NCI-H2107 treated with DMSO at 0.1 percent for 48 hours (cell line): Measurements from ENCODE around the gene USP20.
A peak's percentile ranks its signal among the peaks of the same experiment; 100 is the strongest.
"Not testable (repeated sequence)": the region's sequence is repeated elsewhere in the genome, so short reads cannot be mapped to it uniquely, and the experiment has no call there.

Experiments
- DNase-seq: peaks from one replicate; lab custom pipeline; 2025; ENCODE audit not compliant: unreplicated experiment; lab: John Stamatoyannopoulos, UW

Gene USP20

DNA sequence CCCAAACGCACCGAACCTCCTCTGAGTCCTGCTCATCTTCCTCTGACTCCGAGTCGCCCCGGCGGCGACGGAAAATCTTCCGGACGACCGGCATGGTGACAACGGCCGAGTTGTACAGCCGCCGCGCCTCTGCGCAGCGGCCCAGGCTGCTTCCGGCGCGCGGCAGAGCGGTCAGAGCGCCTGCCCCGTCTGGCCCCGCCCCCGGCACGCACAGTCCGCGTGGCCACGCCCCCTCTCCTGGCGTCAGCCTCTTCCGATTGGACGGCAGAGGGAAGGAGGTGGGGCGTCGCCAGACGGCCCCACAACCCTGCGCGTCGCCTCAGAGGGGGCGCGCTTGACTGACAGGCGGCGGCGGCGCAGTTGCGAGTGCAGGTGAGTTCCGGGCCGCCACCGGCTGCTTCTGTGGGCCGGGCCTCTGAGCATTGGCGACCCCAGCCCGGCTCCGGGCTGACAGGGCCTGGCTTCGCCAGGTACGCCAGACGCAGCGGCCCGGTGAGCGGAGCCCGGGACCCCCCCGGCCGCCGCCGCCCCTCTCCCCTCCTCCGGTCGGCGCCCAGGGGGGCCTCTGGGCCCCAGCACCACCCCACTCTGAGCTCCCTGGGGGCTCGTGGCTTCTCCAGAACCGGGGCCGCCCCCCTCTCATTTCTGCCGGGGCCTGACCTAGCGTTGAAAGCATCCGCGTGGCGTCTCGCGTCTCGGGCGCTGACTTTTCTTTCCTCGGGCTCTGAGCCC, at the start of gene USP20, which contains the start of gene C9orf78:
USP20 (plus strand) TSS at position 331 of the 732 bp plus-strand sequence. CDS start 17,098 bp downstream, outside the sequence.
C9orf78 (minus strand) TSS at position 148 of the 732 bp plus-strand sequence; CDS start at position 94, 54 bp downstream.
- DNase-seq = peak; percentile 76

DNA sequence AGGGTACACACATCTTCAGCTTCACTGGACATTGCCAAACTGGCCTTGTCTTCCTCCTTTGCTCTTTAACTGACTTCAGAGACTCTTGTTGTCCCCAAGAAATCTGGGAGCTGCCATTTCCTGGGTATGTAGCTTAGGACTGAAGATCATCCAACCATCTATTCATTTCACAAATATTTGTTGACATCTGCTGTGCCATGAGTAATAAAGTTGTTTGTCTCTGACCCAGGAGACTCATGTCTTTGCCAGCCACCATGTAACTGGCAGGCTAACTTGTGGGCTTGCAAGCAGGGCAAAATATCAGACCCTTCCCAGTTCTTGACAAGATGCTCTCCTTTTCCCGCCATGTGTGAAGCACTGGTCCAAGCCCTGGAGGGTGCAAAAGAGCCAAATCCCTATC, 49.4 kb upstream of the USP20 start:
- DNase-seq = no peak

DNA sequence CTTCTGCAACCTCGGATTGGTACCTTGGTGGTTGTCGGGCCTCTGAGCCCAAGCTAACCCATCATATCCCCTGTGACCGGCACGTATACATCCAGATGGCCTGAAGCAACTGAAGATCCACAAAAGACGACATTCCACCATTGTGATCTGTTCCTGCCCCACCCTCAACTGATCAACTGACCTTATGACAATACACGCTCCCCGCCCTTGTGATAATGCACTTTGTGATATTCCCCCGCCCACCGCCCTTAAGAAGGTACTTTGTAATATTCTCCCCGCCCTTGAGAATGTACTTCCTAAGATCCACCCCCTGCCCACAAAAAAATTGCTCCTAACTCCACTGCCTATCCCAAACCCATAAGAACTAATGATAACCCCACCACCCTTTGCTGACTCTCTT, 48.8 kb upstream of the USP20 start:
- DNase-seq = no peak

DNA sequence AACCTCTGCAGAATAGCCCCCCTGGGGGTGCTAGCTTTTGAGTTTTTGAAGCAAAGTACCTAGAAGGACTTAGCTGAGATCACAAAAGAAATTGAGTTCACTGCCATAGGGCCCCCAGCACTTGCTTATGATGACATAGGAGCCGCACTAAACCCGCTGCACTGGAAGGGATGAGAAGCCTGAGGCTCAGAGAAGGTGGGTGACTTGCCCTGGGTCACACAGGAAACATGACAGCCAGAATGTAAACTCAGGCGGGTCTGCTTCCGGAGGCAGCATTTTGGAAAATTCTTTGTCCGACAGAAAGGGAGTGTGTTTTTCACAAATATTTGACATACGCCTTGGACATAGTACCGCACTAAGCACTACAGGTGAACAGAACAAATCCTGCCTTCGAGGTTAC, 40.7 kb upstream of the USP20 start:
- DNase-seq = no peak

DNA sequence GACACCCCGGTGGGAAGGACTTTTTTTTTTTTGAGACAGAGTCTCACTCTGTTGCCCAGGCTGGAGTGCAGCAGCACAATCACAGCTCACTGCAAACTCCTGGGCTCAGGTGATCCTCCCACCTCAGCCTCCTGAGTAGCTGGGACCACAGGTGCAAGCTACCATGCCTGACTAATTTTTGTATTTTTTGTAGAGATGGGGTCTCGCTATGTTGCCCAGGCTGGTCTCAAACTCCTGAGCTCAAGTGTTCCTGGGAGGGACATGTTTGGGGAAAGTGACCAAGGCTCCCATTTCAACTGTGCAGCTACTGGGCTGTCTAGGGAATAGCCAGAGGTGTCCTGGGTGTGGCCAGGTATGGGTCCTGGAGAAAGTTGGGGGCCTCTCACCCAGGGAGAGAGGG, 39.2 kb upstream of the USP20 start:
- DNase-seq = not testable (repeated sequence)

DNA sequence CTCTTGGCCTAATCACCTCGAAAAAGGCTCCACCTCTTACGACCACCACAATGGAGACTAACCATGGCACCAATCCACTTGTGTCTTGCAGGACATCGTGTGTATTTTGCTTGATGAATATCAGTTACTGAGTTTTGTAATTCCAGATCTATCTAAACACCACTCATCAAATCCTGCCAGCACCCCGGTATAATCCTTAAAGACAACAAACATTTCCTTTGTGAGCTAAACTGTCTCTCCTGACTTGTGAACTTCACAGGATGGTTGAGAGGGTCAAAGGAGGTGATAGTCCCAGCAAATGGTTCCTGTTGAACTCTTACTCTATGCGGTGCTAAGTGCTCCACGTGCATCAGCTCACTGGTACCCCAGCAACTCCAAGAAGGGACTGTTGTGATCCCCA, 36.3 kb upstream of the USP20 start:
- no peak for DNase-seq

DNA sequence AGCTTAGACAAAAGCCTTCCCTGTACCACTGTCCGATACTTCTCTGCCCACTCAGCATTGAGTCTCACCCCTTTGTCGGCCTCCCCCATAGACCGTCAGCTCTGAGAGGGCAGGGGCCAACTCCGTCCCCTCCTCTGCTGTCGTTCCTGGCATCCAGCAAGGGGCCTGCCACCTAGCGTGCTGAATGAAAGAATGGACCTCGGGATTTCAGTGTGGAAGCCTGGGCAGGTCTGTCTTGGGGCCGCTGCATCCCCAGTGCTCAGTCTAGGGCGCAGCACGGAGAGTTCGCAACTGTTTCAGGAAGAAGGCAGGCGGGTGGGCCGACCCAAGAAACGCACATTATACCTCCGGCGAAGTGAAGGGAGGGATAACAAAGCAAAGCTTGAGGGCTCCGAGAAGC, 33.8 kb upstream of the USP20 start:
- no peak for DNase-seq

DNA sequence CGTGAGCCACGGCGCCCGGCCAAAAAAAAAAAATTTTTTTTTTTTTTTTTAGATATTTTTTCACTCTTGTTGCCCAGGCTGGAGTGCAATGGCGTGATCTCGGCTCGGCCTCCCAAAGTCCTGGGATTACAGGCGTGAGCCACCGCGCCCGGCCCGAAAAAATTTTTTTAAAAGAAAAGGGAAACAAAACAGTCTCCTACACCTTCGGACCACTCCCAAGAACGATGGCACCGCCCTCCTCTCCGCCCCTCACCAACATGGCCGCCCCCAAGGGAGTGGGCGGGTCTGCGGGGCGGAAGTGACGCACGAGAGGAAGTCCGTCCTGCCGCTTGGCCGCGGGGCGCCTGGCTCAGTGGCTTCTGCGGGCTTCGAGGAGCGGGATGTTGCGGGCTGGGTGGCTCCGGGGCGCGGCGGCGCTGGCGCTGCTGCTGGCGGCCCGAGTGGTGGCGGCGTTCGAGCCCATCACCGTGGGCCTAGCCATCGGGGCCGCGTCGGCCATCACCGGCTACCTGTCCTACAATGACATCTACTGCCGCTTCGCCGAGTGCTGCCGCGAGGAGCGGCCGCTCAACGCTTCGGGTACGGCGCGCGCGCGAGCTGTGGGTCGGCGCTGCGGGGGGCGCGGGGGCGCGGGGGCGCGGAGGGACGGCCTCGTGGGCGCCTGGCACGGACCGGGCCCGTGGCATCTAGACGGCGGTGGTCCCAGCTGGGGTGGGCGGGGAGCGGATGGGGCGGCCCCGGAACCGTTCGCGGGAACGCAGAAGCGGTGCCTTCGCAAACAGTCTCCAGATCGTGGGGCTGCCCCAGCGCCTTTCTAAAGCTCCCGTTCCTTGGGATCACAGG, 32.2 kb upstream of the USP20 start, which contains the start of gene TOR1B:
TOR1B (plus strand) TSS at position 352 of the 843 bp plus-strand sequence; CDS start at position 381, 29 bp downstream.
- DNase-seq = peak; percentile 63

DNA sequence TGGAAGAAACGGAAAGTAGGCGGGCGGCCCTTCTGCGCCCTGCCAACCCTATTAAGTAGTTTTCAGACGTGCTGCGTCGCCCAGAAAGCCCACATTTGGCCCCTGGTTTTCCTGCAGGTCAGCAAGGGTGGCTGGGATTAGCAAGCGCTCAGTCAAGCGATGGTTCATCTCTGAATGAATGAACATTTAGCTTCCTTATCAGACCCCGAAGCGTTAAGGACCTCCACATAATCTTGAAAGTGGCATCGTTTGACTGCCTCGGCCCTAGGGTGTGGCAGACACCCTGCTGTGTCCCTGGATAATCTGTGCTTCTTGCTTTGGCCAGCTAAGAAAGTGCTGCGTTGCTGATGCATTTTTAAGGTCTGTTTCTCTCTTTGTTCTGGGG, 31.6 kb upstream of the USP20 start:
- DNase-seq = no peak

DNA sequence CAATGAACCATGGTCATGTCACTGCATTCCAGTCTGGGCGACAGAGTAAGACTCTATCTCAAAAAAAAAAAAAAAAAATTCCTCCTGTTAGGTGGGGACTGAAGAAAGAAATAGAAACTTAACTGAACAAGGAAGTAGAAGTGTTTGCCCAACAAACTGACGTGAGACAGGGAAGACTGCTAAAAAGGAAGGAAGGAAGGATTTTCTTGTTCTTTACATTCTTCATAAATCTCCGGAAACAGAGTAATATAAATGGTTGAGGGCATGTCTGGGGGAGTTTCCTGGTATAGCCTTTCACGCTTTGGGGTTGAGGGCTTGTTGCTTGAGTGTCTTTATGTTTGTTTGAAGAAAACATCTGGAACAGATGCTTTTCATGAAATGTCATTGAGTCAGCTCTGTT, 29.2 kb upstream of the USP20 start:
- no peak for DNase-seq

DNA sequence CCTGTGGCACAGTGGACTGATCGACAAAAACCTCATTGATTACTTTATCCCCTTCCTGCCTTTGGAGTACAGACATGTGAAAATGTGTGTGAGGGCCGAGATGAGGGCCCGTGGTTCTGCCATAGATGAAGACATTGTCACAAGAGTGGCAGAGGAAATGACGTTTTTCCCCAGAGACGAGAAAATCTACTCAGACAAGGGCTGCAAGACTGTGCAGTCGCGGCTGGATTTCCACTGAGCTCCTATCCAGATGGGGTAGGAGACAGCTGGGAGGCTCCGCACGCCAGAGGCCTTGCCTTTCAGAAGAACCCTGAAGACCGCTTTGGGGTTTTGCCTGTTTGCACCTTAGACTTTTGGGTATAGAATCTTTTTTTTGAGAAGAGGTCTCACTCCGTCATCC, 25.9 kb upstream of the USP20 start:
- DNase-seq = no peak

DNA sequence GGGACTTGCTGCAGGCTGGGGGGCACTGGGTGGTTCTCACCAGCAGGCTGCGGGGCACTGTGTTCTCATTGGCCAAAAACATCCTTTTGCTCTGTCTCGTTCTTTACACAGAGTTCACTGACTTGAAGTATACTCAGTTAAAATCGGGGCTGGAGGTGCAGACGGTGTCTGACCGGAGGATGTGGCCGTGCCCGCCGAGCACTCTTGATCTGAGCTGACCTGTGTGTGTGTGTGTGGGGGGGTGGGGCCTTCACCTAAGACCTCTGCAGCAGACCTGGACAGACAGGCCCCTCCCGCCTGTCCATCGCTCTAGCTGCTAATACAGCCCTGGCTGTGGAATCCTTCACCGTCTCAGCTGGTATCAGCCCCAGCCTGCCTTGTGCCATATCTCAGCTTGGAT, 25.1 kb upstream of the USP20 start:
- no peak for DNase-seq

DNA sequence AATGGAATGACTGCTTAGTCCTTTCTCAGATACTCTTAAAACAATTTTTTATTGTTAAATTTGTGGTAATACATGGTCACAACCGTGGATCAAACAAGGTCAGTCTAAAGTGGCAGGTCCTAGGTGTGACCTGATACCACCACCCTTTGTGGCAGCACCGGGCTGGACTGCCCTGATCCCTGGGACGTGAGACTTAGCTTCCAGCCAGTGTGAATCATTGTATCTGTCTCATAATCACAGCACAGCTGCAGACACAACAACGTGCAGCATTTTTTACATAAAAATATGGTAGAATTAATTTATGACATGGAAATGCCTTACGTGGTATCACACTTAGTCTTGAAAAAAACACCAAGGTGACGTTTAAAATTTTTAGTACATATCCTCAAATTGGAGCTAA, 24.5 kb upstream of the USP20 start:
- DNase-seq = no peak

DNA sequence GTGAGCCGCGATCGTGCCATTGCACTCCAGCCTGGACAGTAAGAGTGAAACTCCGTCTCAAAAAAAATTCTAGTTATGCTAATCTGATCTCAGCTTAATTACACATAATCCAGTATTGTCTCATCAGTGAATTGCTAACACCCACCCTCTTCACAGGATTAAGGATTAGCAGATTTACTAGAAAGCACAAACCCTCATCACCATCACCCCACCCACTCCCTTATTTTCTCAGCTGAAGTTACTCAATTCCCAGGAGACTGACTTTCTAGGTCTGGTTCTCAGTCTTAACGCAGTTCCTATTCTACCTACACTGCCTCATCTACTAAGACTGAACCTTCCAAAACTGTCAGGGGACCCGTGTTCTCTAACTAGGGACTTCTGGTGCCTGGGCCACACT, 23.3 kb upstream of the USP20 start:
- no peak for DNase-seq

DNA sequence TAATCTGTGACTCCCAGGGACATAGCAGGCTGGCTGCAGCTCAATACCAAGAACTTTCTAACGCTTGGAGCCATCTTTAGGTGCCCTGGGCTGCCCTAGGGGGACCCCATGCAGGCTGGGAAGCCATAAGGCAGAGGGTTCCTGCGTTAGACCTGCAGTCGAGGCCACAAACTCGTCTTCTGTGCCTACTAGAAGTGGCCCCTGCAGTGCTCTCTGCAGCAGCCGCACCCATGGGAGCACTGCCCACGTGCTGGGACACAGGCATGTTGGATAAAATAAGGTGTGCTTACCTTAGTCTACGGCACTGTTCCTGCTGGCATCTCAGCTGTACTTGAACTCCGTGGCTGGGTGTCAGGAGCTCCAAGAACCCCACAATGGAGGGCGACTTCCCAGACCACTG, 22.9 kb upstream of the USP20 start:
- DNase-seq = no peak

DNA sequence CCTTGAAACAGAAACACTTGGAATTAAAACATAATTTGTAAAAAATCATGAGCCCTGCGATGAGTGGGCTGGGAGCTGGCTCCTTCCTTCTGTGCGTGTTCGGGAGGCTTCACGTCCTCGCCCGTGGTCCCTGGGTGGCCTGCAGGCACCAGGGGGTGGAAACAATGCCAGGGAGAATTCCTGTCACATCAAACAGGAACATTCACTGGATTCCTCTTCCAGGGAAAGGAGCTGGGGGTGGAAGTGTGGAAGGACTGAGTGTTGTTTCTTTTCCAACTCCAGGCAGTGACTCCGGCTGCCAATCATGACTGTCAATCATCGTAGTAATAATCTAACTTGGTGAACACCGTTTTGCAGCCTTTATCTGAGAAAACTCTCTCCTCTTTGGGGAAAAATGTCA, 21.6 kb upstream of the USP20 start:
- no peak for DNase-seq

DNA sequence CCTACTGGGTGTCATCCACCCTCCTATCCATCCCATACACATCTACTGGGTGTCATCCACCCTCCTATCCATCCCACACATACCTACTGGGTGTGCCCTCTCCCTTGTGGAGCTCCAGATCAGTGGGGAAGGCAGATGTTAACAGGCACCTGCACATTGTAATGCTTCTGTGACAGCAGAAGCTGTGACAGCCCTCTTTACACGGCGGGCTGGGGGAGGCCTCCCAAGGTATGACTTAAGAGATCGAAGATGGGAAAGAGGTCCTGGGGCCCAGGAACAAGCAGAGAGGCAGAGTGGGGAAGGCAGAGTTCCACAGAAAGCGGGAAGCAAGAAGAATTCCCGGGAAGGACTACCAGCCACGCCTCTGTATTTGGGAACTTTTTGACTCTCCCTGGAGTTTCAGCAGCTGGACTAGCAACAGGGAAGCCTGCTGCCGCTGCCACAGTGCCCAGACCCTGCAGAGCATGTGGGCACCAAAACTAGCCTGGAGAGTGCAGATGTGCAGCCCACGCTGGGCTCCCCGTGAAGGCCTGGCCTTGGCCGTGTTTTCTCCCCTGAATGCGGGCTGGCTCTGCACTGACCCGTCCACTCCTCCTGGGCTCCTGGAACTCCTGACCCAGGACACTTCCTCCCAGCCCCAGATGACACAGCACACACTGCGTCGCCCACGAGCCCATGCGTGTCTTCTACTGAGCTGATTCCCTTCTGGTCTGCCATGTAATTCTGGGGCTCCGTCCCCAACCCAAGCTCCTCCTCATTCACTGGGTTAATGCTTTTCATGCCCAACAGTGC, 20.6 kb upstream of the USP20 start:
- DNase-seq = no peak

DNA sequence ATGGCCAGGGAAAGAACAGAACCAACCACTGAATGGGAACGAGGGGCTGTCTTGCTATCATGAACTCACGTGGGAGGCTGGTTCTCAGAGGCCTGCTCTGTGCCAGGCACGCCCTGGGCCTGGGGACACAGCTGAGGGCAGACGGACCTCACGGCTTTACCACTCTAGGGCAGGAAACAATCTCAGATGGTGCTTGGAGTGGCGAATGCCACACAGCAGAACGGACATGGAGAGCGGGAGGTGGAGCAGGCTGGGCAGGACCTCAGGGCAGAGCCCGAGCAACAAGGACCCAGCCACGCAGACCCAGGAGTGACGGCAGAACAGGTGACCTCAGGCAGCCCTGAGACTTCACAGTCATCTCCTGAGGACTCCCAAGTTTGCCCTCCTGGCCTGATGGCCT, 20.0 kb upstream of the USP20 start:
- DNase-seq = no peak

DNA sequence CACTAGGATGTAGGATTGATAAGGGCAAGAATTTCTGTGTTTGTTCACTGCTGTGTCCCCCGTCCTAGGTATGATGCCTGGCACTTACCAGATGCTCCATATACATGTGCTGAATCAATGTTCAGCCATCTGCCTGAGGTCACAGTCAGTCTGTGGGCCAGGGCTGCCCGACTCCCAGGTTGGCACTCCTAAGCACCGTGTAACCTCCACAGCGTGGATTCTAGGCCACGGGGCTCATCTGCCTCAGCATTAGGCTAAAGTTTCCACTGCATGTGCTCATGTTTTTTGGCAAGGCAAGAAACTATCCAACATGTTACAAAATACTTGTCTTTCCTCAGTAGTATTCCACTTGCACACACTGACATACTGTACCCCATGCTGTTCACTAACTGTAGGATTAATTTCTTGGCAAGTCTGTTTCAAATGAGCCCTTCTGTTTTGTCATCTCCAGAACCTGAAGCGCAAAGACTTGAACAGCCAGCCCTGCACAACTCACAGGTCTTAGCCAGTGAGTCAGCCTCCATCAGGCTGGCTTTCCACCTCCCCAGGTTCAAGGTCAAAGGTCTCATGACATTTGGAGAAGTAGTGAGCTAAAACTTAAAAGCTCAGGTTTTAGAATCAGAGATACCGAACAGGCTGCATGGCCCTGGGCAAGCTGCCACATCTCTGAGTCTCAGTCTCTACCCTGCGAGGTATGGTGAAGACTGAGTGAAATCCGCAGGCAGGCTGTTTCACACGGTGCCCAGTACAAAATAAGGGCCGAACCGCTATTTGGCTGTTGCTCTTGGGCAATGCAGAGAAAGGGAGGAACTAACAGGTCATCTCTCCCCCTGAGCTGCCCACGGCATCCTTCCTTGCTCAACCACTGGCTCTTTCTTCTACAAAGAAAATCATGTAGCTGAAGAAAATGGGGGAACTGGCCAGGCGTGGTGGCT, 18.5 kb upstream of the USP20 start:
- no peak for DNase-seq

DNA sequence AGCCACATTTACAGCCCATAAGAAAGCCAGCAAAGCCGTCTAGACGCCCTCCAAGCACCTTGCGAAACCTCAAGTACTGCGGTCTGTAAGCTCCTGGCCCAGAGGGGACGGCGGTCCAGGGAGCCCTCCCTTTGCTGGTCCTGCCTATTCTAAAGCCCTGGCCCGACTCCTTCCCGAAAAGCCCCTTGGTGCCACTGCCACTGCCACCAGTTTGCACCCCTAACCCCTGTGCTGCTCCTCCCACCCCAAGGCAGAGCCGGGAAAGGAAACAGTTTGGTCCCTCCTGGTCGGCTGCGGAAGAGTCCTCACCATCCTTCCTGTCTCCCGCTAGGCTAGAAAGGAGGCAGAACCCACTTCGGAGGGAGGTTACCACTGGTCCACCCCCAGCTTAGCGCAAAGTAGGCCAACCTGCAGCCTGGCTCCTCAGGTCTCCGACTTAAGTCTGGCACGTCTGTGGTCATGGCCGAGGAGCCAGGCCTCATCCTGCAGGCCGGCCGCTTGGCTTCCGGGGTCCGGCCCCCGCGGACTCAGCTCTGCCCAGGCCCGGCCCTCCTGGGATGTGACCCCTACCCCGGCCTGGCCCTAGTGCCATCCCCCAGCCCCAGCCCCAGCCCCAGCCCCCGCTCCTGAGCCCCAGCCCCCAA, 12.2 kb upstream of the USP20 start:
- no peak for DNase-seq
